ENCODE data around the gene BMP8A. TPM values are rescaled to one million over a fixed set of nuclear protein-coding genes. Genes with fewer than 3 reads are reported as not detected.
"Not testable (repeated sequence)": the region's sequence is repeated elsewhere in the genome, so short reads cannot be mapped to it uniquely, and the experiment has no call there.

The BMP8A gene
- polyA plus RNA-seq, 1 experiment: 0.05 TPM

DNA sequence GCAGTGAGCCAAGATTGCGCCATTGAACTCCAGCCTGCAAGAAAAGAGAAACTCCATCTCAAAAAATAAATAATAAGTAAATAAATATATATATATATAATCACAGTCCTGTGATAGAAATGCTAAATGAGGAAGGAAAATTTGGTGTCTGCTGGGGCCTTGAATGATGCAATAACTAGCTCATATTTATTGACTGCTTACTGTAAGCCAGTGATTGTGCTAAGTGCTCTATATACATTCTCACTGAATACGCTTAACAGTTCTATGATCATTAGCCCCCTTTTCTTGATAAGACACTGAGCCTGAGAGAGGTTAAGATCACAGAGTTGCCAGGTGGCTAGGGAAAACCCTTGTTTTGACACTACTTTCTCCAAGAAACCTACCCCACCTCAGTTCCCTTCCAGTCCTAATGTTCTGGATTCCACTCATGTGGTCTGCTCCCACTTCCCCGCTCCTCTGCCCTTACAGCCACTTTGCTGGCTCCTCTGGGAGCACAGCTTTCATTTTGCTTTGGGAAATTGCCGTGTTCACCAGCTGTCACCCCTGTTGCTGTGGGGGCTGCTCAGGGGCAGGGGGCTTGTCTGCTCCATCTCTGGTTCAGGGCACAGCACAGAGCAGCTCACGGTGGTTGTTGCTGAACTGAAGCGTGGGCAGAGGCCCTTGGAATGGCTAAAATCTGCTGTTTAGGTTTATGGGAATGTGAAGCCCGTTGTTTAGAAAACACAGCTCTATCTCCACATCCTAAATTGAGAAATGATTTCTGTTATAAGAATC, 2.5 kb upstream of the BMP8A start:
- DNase-seq (ENCODE audit: low read depth): no peak
- ChIA-PET CTCF (interaction anchor here (0.7 to 1.6 kb wide), 5 partner anchors 8 to 391 kb away, joined by 3 to 4 read pairs (median 3); no protein-coding TSS in a partner anchor), POLR2A (interaction anchor here (0.6 kb wide), 1 partner anchor 14 kb away, joined by 3 read pairs; no protein-coding TSS in a partner anchor)
- TF ChIP-seq, protein P1, sequence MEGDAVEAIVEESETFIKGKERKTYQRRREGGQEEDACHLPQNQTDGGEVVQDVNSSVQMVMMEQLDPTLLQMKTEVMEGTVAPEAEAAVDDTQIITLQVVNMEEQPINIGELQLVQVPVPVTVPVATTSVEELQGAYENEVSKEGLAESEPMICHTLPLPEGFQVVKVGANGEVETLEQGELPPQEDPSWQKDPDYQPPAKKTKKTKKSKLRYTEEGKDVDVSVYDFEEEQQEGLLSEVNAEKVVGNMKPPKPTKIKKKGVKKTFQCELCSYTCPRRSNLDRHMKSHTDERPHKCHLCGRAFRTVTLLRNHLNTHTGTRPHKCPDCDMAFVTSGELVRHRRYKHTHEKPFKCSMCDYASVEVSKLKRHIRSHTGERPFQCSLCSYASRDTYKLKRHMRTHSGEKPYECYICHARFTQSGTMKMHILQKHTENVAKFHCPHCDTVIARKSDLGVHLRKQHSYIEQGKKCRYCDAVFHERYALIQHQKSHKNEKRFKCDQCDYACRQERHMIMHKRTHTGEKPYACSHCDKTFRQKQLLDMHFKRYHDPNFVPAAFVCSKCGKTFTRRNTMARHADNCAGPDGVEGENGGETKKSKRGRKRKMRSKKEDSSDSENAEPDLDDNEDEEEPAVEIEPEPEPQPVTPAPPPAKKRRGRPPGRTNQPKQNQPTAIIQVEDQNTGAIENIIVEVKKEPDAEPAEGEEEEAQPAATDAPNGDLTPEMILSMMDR (IDR thresholded peaks at IDR 0.05; ENCODE audit: insufficient read depth, low read depth, low read length): no peak
- Histone ChIP-seq H3K36me3 (ENCODE audit: control insufficient read depth, insufficient read depth, low read length) (peaks cover 17% of the 10 kb centered on the region), H3K4me3 (ENCODE audit: low read depth, low read length) (no peak overlapping the region), H3K27me3 (ENCODE audit: control insufficient read depth, insufficient read depth, low read length) (peaks cover 5% of the 10 kb centered on the region)

DNA sequence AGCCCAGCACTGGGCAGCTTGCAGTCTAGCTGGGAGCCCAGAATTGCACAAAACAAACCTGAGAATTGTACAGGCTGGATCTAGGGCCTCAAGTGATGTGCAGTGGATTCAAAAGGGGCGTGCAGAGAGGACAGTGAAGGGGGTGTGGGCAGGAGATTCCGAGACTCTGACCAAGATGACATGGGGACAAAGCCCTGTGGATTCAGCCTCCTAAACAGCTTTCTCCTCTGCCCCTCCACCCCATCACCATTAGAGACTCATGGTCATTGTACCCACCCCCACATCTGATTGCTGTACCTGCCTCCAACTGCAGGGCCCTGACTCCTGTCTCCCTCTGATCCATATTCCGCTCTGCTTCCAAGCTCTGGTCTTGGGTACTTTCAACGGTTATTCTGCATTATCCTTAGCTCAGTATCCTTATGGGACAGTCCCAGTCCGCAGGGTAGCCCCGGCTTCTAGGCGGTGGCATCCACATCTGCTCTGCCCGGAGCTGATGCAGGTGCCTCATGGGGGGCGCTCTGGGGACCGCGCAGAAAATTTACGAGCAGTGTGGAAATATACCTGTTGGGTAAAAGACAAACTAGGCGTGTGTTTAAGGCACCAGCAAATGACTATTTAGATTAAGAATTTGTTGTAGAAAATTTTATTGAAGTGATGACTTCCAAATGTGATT, 1.7 kb upstream of the BMP8A start:
- peaks cover 15% of the 10 kb centered on the region for H3K36me3 ChIP-seq (ENCODE audit: control insufficient read depth, insufficient read depth, low read length)
- TF ChIP-seq, protein P1 (IDR thresholded peaks at IDR 0.05; ENCODE audit: insufficient read depth, low read depth, low read length): no peak
- ChIA-PET CTCF (interaction anchor here (0.6 to 1.6 kb wide), 3 partner anchors 9 to 391 kb away, joined by 3 to 4 read pairs (median 3); no protein-coding TSS in a partner anchor), POLR2A (no interaction called here)
- H3K27me3 ChIP-seq (ENCODE audit: control insufficient read depth, insufficient read depth, low read length): peaks cover 5% of the 10 kb centered on the region
- DNase-seq (ENCODE audit: low read depth): no peak
- no peak overlapping the region for H3K4me3 ChIP-seq (ENCODE audit: low read depth, low read length)

DNA sequence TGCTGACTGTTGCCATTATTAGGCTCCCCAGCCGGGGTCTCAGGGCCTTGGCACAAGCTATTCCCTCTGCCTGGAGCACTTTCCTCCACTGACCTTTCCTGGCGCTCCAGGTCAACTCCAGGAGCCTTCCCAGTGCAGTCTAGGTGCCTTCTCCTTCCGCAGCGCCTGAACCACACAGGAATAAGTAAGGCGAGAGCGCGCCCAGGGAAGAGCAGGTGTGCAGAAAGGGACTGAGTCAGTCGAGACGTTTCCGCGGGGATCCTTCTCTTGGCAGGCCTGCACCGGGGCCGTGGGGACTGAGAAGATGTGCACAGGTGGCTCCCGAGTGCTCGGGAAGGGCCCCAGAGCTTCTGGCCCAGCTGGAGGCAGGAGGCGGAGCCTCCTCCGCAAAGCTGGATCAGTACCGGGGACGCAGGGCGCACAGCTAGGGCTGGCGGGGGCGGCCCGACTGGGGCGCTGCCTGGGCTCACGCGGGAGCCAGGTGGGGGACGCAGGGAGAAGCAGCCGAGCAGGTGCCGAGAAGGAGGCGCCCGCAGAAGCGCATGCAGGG, 765 bp upstream of the BMP8A start:
- Histone ChIP-seq H3K36me3 (ENCODE audit: control insufficient read depth, insufficient read depth, low read length) (peaks cover 7% of the 10 kb centered on the region), H3K4me3 (ENCODE audit: low read depth, low read length) (peak overlapping the region; percentile 34), H3K27me3 (ENCODE audit: control insufficient read depth, insufficient read depth, low read length) (peaks cover 5% of the 10 kb centered on the region)
- POLR2A ChIA-PET: no interaction called here
- CTCF ChIA-PET: no interaction called here
- DNase-seq (ENCODE audit: low read depth): no peak
- TF ChIP-seq, protein P1 (IDR thresholded peaks at IDR 0.05; ENCODE audit: insufficient read depth, low read depth, low read length): no peak

- H3K27me3 ChIP-seq (ENCODE audit: control insufficient read depth, insufficient read depth, low read length); H3K36me3 ChIP-seq (ENCODE audit: control insufficient read depth, insufficient read depth, low read length); H3K4me3 ChIP-seq (ENCODE audit: low read depth, low read length); DNase-seq (ENCODE audit: low read depth); CTCF ChIA-PET; POLR2A ChIA-PET: not testable (repeated sequence)
These were observed 944 bp downstream of the BMP8A start for GRCh38 chr1:39492118-39493042.

GRCh38 chr1:39493043-39493810, 1.8 kb downstream of the BMP8A start:
- H3K36me3 ChIP-seq (ENCODE audit: control insufficient read depth, insufficient read depth, low read length); H3K4me3 ChIP-seq (ENCODE audit: low read depth, low read length); CTCF ChIA-PET; DNase-seq (ENCODE audit: low read depth); H3K27me3 ChIP-seq (ENCODE audit: control insufficient read depth, insufficient read depth, low read length); POLR2A ChIA-PET: not testable (repeated sequence)
